Measurements from ENCODE around the gene BICD1. TPM values are rescaled to one million over a fixed set of nuclear protein-coding genes. Genes with fewer than 3 reads are reported as not detected.

The BICD1 gene
- total RNA-seq, 1 donor, result 17.9 TPM

- DNase-seq (ENCODE audit: low read depth), result no peak
- TF ChIP-seq CTCF (IDR thresholded peaks at IDR 0.05; ENCODE audit: insufficient read depth, low read length), result no peak
- H3K4me3 ChIP-seq (ENCODE audit: low read depth, low read length), result peak overlapping the region; percentile 68
These were observed 293.5 kb downstream of the BICD1 start for GRCh38 chr12:32400114-32400672.

GRCh38 chr12:32400866-32401265, 294.2 kb downstream of the BICD1 start:
- H3K4me3 ChIP-seq (ENCODE audit: low read depth, low read length), result no peak overlapping the region
- no peak for DNase-seq (ENCODE audit: low read depth)
- no peak for TF ChIP-seq CTCF (IDR thresholded peaks at IDR 0.05; ENCODE audit: insufficient read depth, low read length)

- H3K4me3 ChIP-seq (ENCODE audit: low read depth, low read length), result no peak overlapping the region
- TF ChIP-seq CTCF (IDR thresholded peaks at IDR 0.05; ENCODE audit: insufficient read depth, low read length), result no peak
- DNase-seq (ENCODE audit: low read depth), result no peak
These were observed 295.5 kb downstream of the BICD1 start for GRCh38 chr12:32402170-32402569.

- no peak for TF ChIP-seq CTCF (IDR thresholded peaks at IDR 0.05; ENCODE audit: insufficient read depth, low read length)
- no peak for DNase-seq (ENCODE audit: low read depth)
- H3K4me3 ChIP-seq (ENCODE audit: low read depth, low read length), result no peak overlapping the region
These were observed 296.3 kb downstream of the BICD1 start for GRCh38 chr12:32402946-32403345.

GRCh38 chr12:32407795-32408194, 301.1 kb downstream of the BICD1 start:
- TF ChIP-seq CTCF (IDR thresholded peaks at IDR 0.05; ENCODE audit: insufficient read depth, low read length), result no peak
- DNase-seq (ENCODE audit: low read depth), result no peak
- H3K4me3 ChIP-seq (ENCODE audit: low read depth, low read length), result no peak overlapping the region

GRCh38 chr12:32413412-32413811, 306.8 kb downstream of the BICD1 start:
- TF ChIP-seq CTCF (IDR thresholded peaks at IDR 0.05; ENCODE audit: insufficient read depth, low read length), result no peak
- no peak for DNase-seq (ENCODE audit: low read depth)
- no peak overlapping the region for H3K4me3 ChIP-seq (ENCODE audit: low read depth, low read length)

- no peak for DNase-seq (ENCODE audit: low read depth)
- H3K4me3 ChIP-seq (ENCODE audit: low read depth, low read length), result no peak overlapping the region
- TF ChIP-seq CTCF (IDR thresholded peaks at IDR 0.05; ENCODE audit: insufficient read depth, low read length), result no peak
These were observed 311.6 kb downstream of the BICD1 start for GRCh38 chr12:32418221-32418620.

Data from fibroblast of the aortic adventitia (primary cell).